HCT116 (cell line): ENCODE data around the gene C5orf34. TPM values are rescaled to one million over a fixed set of nuclear protein-coding genes. Genes with fewer than 3 reads are reported as not detected.
A peak's percentile ranks its signal among the peaks of the same experiment; 100 is the strongest.

ENCODE experiments used
- ATAC-seq: fragments of 200-7000 bp; cut with Tn5 transposase; 2 replicates; pipeline ENCODE4 v1.9.1; 2020; ENCODE audit warnings: mild to moderate bottlenecking, moderate library complexity
- Bru-seq: library from RNA; stranded (reverse); fragments of 400-500 nt; gene quantifications from one replicate; lab custom pipeline; 2021; lab: Mats Ljungman, UMichigan
- BruChase-seq, 2 experiments: library from RNA; stranded (reverse); fragments of 400-500 nt; gene quantifications; one replicate each; lab custom pipeline; 2021; lab: Mats Ljungman, UMichigan
- BruUV-seq: library from RNA; stranded (reverse); fragments of 400-500 nt; replicated peaks from 2 replicates; lab custom pipeline; 2021; lab: Mats Ljungman, UMichigan
- CTCF ChIA-PET: fragments of 300-600 bp; sonication (Branson Sonifier 250); formaldehyde crosslinking; loops from one replicate; lab custom pipeline; 2021; ENCODE audit warnings: antibody characterized with exemption; lab: Charles Lee
- POLR2A ChIA-PET: fragments of 300-600, 350-600 bp; sonication (Branson Sonifier 250); formaldehyde crosslinking; loops from one replicate; lab custom pipeline; 2021; ENCODE audit warnings: antibody characterized with exemption; lab: Charles Lee
- RAD21 ChIA-PET, 2 experiments: fragments of 300-600 bp; sonication (Branson Sonifier 250); formaldehyde crosslinking; loops; one replicate each; lab custom pipeline; 2023; ENCODE audit warnings: low total read pairs in 2 of 2; ENCODE audit not compliant: uncharacterized antibody in 2 of 2, unreplicated experiment in 2 of 2, low non-redundant PET in 1 of 2; lab: Charles Lee
- DNase-seq: peaks from one replicate; pipeline ENCODE4 v3.0.0-alpha.2; 2010; ENCODE audit warnings: low read depth, low spot score
- H2AFZ ChIP-seq: fragments of 200-600 bp; shearing (Covaris generic), sonication (generic); 2 replicates; pipeline ENCODE4 v1.6.1; 2017; ENCODE audit warnings: low read depth, mixed run types, mixed read lengths, antibody characterized with exemption, low read length; ENCODE audit not compliant: poor library complexity, severe bottlenecking
- H3K27ac ChIP-seq: 2 replicates; pipeline ENCODE4 v1.5.1; 2012; ENCODE audit warnings: low read depth, low read length
- H3K27me3 ChIP-seq: fragments of 200-600 bp; sonication (generic); 2 replicates; pipeline ENCODE4 v1.6.1; 2016; ENCODE audit warnings: mixed run types, low read length, mixed read lengths; ENCODE audit not compliant: insufficient read depth
- H3K36me3 ChIP-seq, 2 experiments: fragments of 200-500 bp in 1 of 2; fragments of 200-600 bp in 1 of 2; sonication (Bioruptor generic) in 1 of 2; sonication (generic) in 1 of 2; 2 replicates each; pipeline versions ENCODE4 v1.5.1 to v1.6.1; 2014 to 2016; ENCODE audit warnings: low read length in 2 of 2, inconsistent platforms in 1 of 2, mixed read lengths in 1 of 2, mixed run types in 1 of 2; ENCODE audit not compliant: insufficient read depth in 2 of 2, control insufficient read depth in 1 of 2
- H3K4me1 ChIP-seq, 2 experiments: fragments of 200-600 bp in 1 of 2; sonication (generic) in 1 of 2; 2 replicates each; pipeline versions ENCODE4 v1.5.1 to v1.6.1; 2012 to 2017; ENCODE audit warnings: low read length in 2 of 2, inconsistent platforms in 1 of 2, mild to moderate bottlenecking in 1 of 2, mixed read lengths in 1 of 2, mixed run types in 1 of 2, moderate library complexity in 1 of 2; ENCODE audit not compliant: insufficient read depth in 2 of 2, control insufficient read depth in 1 of 2
- H3K4me2 ChIP-seq: fragments of 200-600 bp; sonication (generic); 2 replicates; pipeline ENCODE4 v1.6.1; 2017; ENCODE audit warnings: mixed run types, low read length, mixed read lengths
- H3K4me3 ChIP-seq, 2 experiments: fragments of 200-600 bp in 1 of 2; sonication (generic) in 1 of 2; replicated peaks in 1 of 2; 2 replicates each; pipeline ENCODE4 v1.5.1; 2011 to 2016; ENCODE audit warnings: low read length in 2 of 2, control low read depth in 1 of 2, low read depth in 1 of 2, mild to moderate bottlenecking in 1 of 2, mixed read lengths in 1 of 2, mixed run types in 1 of 2
- H3K79me2 ChIP-seq: fragments of 200-600 bp; sonication (generic); 2 replicates; pipeline ENCODE4 v1.6.1; 2017; ENCODE audit warnings: mild to moderate bottlenecking, mixed run types, low read length, moderate library complexity, mixed read lengths; ENCODE audit not compliant: insufficient read depth
- H3K9ac ChIP-seq: fragments of 200-600 bp; sonication (generic); 2 replicates; pipeline ENCODE4 v1.6.1; 2016; ENCODE audit warnings: low read length, mixed read lengths
- H3K9me2 ChIP-seq: fragments of 200-600 bp; sonication (generic), shearing (Covaris generic); 2 replicates; pipeline ENCODE4 v1.6.1; 2017; ENCODE audit warnings: mixed run types, mild to moderate bottlenecking, moderate library complexity; ENCODE audit not compliant: insufficient read depth
- H3K9me3 ChIP-seq, 2 experiments: fragments of 200-500 bp in 1 of 2; fragments of 200-600 bp in 1 of 2; sonication (Bioruptor generic) in 1 of 2; sonication (generic) in 1 of 2; 2 replicates each; pipeline ENCODE4 v1.6.1; 2014 to 2017; ENCODE audit warnings: low read length in 2 of 2, mixed read lengths in 2 of 2, inconsistent platforms in 1 of 2, low read depth in 1 of 2, mild to moderate bottlenecking in 1 of 2, mixed run types in 1 of 2, moderate library complexity in 1 of 2; ENCODE audit not compliant: control insufficient read depth in 1 of 2, insufficient read depth in 1 of 2
- H4K20me1 ChIP-seq: fragments of 200-600 bp; sonication (generic), shearing (Covaris generic); 2 replicates; pipeline ENCODE4 v1.6.1; 2017; ENCODE audit warnings: mixed run types, mild to moderate bottlenecking, moderate library complexity; ENCODE audit not compliant: insufficient read depth
- CBX3 ChIP-seq: IDR thresholded peaks from 2 replicates; pipeline ENCODE4 v1.6.1; 2012; ENCODE audit warnings: low read depth
- EGR1 ChIP-seq: IDR thresholded peaks from 2 replicates; pipeline ENCODE4 v1.6.1; 2012; ENCODE audit warnings: low read depth
- ELF1 ChIP-seq: IDR thresholded peaks from 2 replicates; pipeline ENCODE4 v1.6.1; 2012; ENCODE audit warnings: low read depth, borderline replicate concordance
- JUND ChIP-seq: IDR thresholded peaks from 2 replicates; pipeline ENCODE4 v1.6.1; 2012
- POLR2A ChIP-seq: IDR thresholded peaks from 2 replicates; pipeline ENCODE4 v1.7.0; 2011; ENCODE audit warnings: borderline replicate concordance; ENCODE audit not compliant: insufficient read depth, insufficient read length; ENCODE audit errors: extremely low read depth
- POLR2AphosphoS5 ChIP-seq: IDR thresholded peaks from 2 replicates; pipeline ENCODE4 v1.6.1; 2011; ENCODE audit warnings: mild to moderate bottlenecking, low read depth, low read length, moderate library complexity
- SIN3A ChIP-seq: IDR thresholded peaks from 2 replicates; pipeline ENCODE4 v1.6.1; 2012; ENCODE audit warnings: low read depth
- SP1 ChIP-seq: IDR thresholded peaks from 2 replicates; pipeline ENCODE4 v1.6.1; 2012; ENCODE audit warnings: low read depth
- SRF ChIP-seq: IDR thresholded peaks from 2 replicates; pipeline ENCODE4 v1.6.1; 2012; ENCODE audit warnings: low read depth
- TCF7L2 ChIP-seq: IDR thresholded peaks from 2 replicates; pipeline ENCODE4 v1.7.0; 2011; ENCODE audit warnings: borderline replicate concordance, inconsistent platforms; ENCODE audit not compliant: insufficient read depth, insufficient read length; ENCODE audit errors: extremely low read depth
- YY1 ChIP-seq: IDR thresholded peaks from 2 replicates; pipeline ENCODE4 v1.6.1; 2011; ENCODE audit warnings: low read length, low read depth, moderate library complexity, mild to moderate bottlenecking; ENCODE audit not compliant: insufficient replicate concordance; ENCODE audit errors: extremely low read depth
- ZFX ChIP-seq: fragments of 450-650 bp; IDR thresholded peaks from 2 replicates; pipeline ENCODE4 v1.6.1; 2017
- ZNF274 ChIP-seq: fragments of 200-500 bp; sonication (Bioruptor generic); IDR thresholded peaks from 2 replicates; pipeline ENCODE4 v1.6.1; 2014; ENCODE audit warnings: mild to moderate bottlenecking, low read depth, low read length, inconsistent platforms
- intact Hi-C: fragments of 100-400 bp; cut with micrococcal nuclease; formaldehyde crosslinking; loops from 2 replicates; pipeline ENCODE4 v1.10.0; 2022
- long read RNA-seq: library from polyadenylated mRNA; unstranded; transcript quantifications from one replicate; pipeline ENCODE4 v2.0.0, GENCODE V29; 2021; ENCODE audit not compliant: unreplicated experiment
- polyA plus RNA-seq: library from polyadenylated mRNA; unstranded; fragments of >200 nt; gene quantifications from 2 replicates; pipeline ENCODE4 v1.2.1, GENCODE V29; 2012; ENCODE audit warnings: missing spikeins
- total RNA-seq: library from RNA; stranded (reverse); gene quantifications from one replicate; pipeline ENCODE4 v1.2.1, GENCODE V29; 2021; ENCODE audit not compliant: unreplicated experiment
- TF ChIP-seq, protein P1 (sequence below): IDR thresholded peaks from 2 replicates; pipeline ENCODE4 v1.6.1; 2012
- TF ChIP-seq, protein P2 (sequence below): IDR thresholded peaks from 2 replicates; pipeline ENCODE4 v1.6.1; 2012; ENCODE audit warnings: low read depth
- TF ChIP-seq, protein P3 (sequence below): IDR thresholded peaks from 2 replicates; pipeline ENCODE4 v1.6.1; 2011; ENCODE audit warnings: mild to moderate bottlenecking, low read length, moderate library complexity; ENCODE audit not compliant: insufficient replicate concordance; ENCODE audit errors: extremely low read depth

The C5orf34 gene, protein sequence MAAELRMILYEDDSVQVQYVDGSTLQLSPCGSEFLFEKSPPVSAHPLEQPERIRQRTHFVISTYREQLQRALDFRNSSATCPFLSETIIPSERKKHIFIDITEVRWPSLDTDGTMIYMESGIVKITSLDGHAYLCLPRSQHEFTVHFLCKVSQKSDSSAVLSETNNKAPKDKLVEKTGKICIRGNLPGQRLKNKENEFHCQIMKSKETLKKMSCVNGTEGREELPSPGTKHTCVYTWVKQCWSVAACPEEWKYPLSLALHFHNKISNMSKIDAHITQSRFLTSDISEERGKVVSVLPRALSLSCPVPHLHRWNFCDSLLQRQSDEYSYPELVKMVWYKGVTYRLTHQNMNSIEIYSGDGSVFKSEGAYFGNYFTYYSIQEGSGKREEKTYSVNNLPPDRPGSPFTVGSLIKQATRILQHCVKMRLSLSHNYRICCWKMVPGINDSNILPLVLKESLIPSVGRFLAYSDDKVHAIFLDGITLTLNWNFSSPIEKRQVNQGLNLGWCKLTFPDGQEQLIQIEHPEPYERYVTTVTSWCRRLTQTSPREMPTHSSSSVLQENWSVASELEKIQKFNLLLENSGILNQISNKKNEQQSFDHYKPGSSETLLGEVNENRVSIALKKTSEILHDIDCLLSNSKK
- total RNA-seq (4.8 TPM), Bru-seq, nascent RNA (percentile 64 among the genes with signal in this experiment), BruChase-seq, experiment 1, labeled RNA remaining after a 6-hour chase (percentile 48 among the genes with signal in this experiment), BruChase-seq, experiment 2, labeled RNA remaining after a 2-hour chase (percentile 58 among the genes with signal in this experiment)
- polyA plus RNA-seq = 2.6 and 3.6 TPM in 2 replicates
- long read RNA-seq, transcript C5orf34-201 (13 exons, 2,507 nt) = major isoform, 7 of 17 reads
- long read RNA-seq, partial matches to known transcripts = 1 of 17 reads
- long read RNA-seq, other reads (novel, unspliced or antisense) = 9 of 17 reads

DNA sequence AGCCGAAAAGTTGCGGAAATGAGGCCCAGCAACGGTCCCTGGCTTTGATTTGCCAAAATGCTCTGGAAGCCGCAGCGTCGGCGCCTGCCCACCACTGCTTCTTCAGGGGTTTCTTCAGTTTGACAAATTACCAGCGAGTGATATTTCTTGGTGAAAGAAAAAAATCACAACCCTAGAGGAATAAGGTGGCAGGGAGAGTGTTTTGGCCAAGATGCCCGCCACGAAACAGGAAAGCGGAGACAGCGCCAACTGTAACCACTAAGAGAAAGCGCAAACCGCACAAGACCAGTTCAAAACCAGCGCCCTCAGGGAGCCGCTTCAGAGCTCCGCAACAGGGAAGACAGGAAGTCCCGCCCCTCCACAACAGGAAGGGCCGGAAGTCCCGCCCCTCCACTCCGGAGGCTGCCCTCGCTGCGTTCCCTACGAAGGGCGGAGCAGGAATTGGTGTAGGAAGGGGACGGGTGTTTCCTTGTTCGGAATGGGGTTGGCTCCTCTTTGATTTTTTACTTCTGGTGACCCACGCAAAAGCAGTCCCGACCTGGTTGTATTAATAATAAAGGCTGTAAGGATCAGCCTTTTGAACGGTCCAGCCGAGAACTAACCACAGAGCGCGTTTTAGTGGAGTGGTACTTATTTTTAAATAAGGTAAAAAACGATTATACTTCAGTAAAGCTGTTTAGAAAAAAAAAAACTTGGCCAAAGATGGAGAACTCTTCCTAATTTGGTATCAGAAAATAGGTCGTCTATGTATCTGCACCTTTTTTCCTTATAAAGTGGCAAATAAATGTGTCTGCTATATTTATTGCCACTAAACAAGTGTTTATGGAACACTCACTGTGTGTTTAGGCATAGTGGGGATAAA lies at the start of gene C5orf34:
Gene C5orf34 (minus strand): TSS at position 333 of the 862 bp plus-strand sequence. CDS start 5,809 bp downstream, outside the sequence.
- Histone ChIP-seq H3K79me2 (peaks cover 16% of the 10 kb centered on the region), H3K4me3 (peak within 1 kb of the TSS; percentile 80 to 85), H3K36me3 (no peaks in the 10 kb centered on the region), H3K27ac (peak within 1 kb of the TSS; percentile 70), H2AFZ (peak within 1 kb of the TSS; percentile 79), H3K9ac (peak within 1 kb of the TSS; percentile 86), H4K20me1 (no peaks in the 10 kb centered on the region), H3K9me3 (no peaks in the 10 kb centered on the region), H3K4me1 (peaks cover 5 to 18% of the 10 kb centered on the region in 2 experiments; a peak in 2 of 4 replicates), H3K27me3 (no peaks in the 10 kb centered on the region), H3K4me2 (peak within 1 kb of the TSS; percentile 76), H3K9me2 (no peaks in the 10 kb centered on the region)
- BruUV-seq = TSS peak; percentile 95
- RAD21 ChIA-PET = no interaction called here
- DNase-seq (peak; percentile 90), ATAC-seq (peak; percentile 99)
- POLR2A ChIA-PET = interaction anchor here (0.6 to 1.1 kb wide), 5 partner anchors 9 to 320 kb away, joined by 3 to 10 read pairs (median 4); partner anchors contain the start of gene TMEM267
- intact Hi-C loops = no loop called here
- CTCF ChIA-PET = interaction anchor here (1.2 kb wide), 1 partner anchor 31 kb away, joined by 5 read pairs; the partner anchor contains the start of gene TMEM267
- TF ChIP-seq, protein P1, sequence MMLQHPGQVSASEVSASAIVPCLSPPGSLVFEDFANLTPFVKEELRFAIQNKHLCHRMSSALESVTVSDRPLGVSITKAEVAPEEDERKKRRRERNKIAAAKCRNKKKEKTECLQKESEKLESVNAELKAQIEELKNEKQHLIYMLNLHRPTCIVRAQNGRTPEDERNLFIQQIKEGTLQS = no peak
- TF ChIP-seq TCF7L2 = peak; percentile 77
- TF ChIP-seq POLR2AphosphoS5 = peak; percentile 97
- TF ChIP-seq ZFX = peak; percentile 42; the same call in 1 of the 2 replicates
- TF ChIP-seq ELF1 = peak; percentile 70
- 0 out of 2 replicates have a peak, but pooled peaks have one; percentile 18 for TF ChIP-seq CBX3
- TF ChIP-seq, protein P2, sequence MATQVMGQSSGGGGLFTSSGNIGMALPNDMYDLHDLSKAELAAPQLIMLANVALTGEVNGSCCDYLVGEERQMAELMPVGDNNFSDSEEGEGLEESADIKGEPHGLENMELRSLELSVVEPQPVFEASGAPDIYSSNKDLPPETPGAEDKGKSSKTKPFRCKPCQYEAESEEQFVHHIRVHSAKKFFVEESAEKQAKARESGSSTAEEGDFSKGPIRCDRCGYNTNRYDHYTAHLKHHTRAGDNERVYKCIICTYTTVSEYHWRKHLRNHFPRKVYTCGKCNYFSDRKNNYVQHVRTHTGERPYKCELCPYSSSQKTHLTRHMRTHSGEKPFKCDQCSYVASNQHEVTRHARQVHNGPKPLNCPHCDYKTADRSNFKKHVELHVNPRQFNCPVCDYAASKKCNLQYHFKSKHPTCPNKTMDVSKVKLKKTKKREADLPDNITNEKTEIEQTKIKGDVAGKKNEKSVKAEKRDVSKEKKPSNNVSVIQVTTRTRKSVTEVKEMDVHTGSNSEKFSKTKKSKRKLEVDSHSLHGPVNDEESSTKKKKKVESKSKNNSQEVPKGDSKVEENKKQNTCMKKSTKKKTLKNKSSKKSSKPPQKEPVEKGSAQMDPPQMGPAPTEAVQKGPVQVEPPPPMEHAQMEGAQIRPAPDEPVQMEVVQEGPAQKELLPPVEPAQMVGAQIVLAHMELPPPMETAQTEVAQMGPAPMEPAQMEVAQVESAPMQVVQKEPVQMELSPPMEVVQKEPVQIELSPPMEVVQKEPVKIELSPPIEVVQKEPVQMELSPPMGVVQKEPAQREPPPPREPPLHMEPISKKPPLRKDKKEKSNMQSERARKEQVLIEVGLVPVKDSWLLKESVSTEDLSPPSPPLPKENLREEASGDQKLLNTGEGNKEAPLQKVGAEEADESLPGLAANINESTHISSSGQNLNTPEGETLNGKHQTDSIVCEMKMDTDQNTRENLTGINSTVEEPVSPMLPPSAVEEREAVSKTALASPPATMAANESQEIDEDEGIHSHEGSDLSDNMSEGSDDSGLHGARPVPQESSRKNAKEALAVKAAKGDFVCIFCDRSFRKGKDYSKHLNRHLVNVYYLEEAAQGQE = no peak
- peak; percentile 94 for TF ChIP-seq POLR2A
- TF ChIP-seq JUND = no peak
- TF ChIP-seq ZNF274 = no peak
- TF ChIP-seq SP1 = peak; percentile 51
- peak; percentile 89 for TF ChIP-seq SIN3A
- 0 out of 2 replicates have a peak, but pooled peaks have one; percentile 10 for TF ChIP-seq EGR1
- TF ChIP-seq, protein P3, sequence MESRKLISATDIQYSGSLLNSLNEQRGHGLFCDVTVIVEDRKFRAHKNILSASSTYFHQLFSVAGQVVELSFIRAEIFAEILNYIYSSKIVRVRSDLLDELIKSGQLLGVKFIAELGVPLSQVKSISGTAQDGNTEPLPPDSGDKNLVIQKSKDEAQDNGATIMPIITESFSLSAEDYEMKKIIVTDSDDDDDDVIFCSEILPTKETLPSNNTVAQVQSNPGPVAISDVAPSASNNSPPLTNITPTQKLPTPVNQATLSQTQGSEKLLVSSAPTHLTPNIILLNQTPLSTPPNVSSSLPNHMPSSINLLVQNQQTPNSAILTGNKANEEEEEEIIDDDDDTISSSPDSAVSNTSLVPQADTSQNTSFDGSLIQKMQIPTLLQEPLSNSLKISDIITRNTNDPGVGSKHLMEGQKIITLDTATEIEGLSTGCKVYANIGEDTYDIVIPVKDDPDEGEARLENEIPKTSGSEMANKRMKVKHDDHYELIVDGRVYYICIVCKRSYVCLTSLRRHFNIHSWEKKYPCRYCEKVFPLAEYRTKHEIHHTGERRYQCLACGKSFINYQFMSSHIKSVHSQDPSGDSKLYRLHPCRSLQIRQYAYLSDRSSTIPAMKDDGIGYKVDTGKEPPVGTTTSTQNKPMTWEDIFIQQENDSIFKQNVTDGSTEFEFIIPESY = no peak
- TF ChIP-seq SRF = no peak; the same call in 1 of the 2 replicates
- TF ChIP-seq YY1 = peak; percentile 81
